ENCODE results near the gene ARL6IP6. TPM values are rescaled to one million over a fixed set of nuclear protein-coding genes. Genes with fewer than 3 reads are reported as not detected.
A peak's percentile ranks its signal among the peaks of the same experiment; 100 is the strongest.

The ARL6IP6 gene
- 7.9 and 20.0 TPM in 2 replicates for polyA plus RNA-seq (2011; rRNA removed)
- polyA minus RNA-seq (2011; rRNA and poly(A)+ RNA removed) = 3.1 and 5.6 TPM in 2 replicates

DNA sequence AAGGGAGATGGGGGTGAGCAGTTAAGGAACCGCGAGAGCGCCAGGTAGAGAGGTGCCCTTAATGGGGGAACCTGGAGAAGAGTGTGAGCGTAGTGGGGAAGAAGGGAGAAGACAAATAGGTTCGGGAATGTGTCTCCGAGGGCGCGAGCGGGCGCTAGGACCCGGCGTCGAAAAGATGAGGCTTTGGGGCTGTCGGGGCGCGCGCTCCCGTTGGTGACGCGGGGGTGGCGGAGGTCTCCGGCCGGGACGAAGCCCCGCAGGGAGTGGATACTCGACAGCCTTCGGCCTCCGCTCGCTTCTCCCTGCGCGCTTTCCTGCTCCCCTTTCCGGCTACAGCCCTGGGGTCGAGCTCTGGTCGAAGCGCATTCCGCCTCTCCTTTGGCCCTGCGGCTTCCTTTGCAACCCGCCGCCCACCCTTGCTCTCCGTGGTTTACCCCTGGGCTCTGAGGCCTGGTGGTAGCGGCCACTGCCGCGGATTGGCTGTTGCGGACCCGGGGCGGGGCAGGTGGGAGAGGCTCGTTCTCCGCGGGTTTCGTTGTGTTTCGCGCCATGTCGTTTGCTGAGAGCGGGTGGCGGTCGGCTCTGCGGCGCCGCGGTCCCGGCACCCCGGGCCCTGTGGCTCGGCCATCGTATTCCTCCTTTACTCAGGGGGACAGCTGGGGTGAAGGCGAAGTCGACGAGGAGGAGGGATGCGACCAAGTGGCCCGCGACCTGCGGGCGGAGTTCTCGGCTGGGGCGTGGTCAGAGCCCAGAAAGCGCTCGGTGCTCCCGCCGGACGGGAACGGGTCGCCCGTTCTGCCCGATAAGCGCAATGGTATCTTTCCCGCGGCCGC lies at the start of gene ARL6IP6:
Gene ARL6IP6, plus strand, starts transcription at position 545 of the 833 bp plus-strand sequence. Its CDS starts 5 bp downstream, at position 550.
- ChIA-PET POLR2A (no interaction called here), CTCF (no interaction called here)
- H3K36me3 ChIP-seq (ENCODE audit: control insufficient read depth, insufficient read depth, low read length) = no peaks in the 10 kb centered on the region
- peak within 1 kb of the TSS; percentile 72 for H3K4me3 ChIP-seq (ENCODE audit: low read depth, low read length)
- TF ChIP-seq, protein P1, sequence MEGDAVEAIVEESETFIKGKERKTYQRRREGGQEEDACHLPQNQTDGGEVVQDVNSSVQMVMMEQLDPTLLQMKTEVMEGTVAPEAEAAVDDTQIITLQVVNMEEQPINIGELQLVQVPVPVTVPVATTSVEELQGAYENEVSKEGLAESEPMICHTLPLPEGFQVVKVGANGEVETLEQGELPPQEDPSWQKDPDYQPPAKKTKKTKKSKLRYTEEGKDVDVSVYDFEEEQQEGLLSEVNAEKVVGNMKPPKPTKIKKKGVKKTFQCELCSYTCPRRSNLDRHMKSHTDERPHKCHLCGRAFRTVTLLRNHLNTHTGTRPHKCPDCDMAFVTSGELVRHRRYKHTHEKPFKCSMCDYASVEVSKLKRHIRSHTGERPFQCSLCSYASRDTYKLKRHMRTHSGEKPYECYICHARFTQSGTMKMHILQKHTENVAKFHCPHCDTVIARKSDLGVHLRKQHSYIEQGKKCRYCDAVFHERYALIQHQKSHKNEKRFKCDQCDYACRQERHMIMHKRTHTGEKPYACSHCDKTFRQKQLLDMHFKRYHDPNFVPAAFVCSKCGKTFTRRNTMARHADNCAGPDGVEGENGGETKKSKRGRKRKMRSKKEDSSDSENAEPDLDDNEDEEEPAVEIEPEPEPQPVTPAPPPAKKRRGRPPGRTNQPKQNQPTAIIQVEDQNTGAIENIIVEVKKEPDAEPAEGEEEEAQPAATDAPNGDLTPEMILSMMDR (IDR thresholded peaks at IDR 0.05; ENCODE audit: insufficient read depth, low read depth, low read length) = no peak
- H3K27me3 ChIP-seq (ENCODE audit: control insufficient read depth, insufficient read depth, low read length) = no peaks in the 10 kb centered on the region
- DNase-seq (ENCODE audit: low read depth) = peak; percentile 39

GRCh38 chr2:152674334-152674733 lies 44.1 kb upstream of the ARL6IP6 start:
- peaks cover 9% of the 10 kb centered on the region for H3K36me3 ChIP-seq (ENCODE audit: control insufficient read depth, insufficient read depth, low read length)
- DNase-seq (ENCODE audit: low read depth) = no peak
- TF ChIP-seq, protein P1 (IDR thresholded peaks at IDR 0.05; ENCODE audit: insufficient read depth, low read depth, low read length) = no peak
- ChIA-PET POLR2A (no interaction called here), CTCF (no interaction called here)
- no peak overlapping the region for H3K4me3 ChIP-seq (ENCODE audit: low read depth, low read length)
- H3K27me3 ChIP-seq (ENCODE audit: control insufficient read depth, insufficient read depth, low read length) = no peaks in the 10 kb centered on the region

GRCh38 chr2:152676461-152676860 lies 42.0 kb upstream of the ARL6IP6 start:
- ChIA-PET POLR2A (interaction anchor here (0.6 kb wide), 1 partner anchor 246 kb away, joined by 3 read pairs; no protein-coding TSS in a partner anchor), CTCF (interaction anchor here (0.6 to 0.8 kb wide), 2 partner anchors 13 to 64 kb away, joined by 3 read pairs; no protein-coding TSS in a partner anchor)
- Histone ChIP-seq H3K4me3 (ENCODE audit: low read depth, low read length) (no peak overlapping the region), H3K36me3 (ENCODE audit: control insufficient read depth, insufficient read depth, low read length) (peaks cover 11% of the 10 kb centered on the region), H3K27me3 (ENCODE audit: control insufficient read depth, insufficient read depth, low read length) (no peaks in the 10 kb centered on the region)
- TF ChIP-seq, protein P1 (IDR thresholded peaks at IDR 0.05; ENCODE audit: insufficient read depth, low read depth, low read length) = no peak
- DNase-seq (ENCODE audit: low read depth) = no peak

- Histone ChIP-seq H3K27me3 (ENCODE audit: control insufficient read depth, insufficient read depth, low read length) (no peaks in the 10 kb centered on the region), H3K4me3 (ENCODE audit: low read depth, low read length) (no peak overlapping the region), H3K36me3 (ENCODE audit: control insufficient read depth, insufficient read depth, low read length) (peaks cover 11% of the 10 kb centered on the region)
- TF ChIP-seq, protein P1 (IDR thresholded peaks at IDR 0.05; ENCODE audit: insufficient read depth, low read depth, low read length) = no peak
- DNase-seq (ENCODE audit: low read depth) = no peak
- ChIA-PET CTCF (no interaction called here), POLR2A (no interaction called here)
Measured at GRCh38 chr2:152678808-152679207, 39.6 kb upstream of the ARL6IP6 start.

DNA sequence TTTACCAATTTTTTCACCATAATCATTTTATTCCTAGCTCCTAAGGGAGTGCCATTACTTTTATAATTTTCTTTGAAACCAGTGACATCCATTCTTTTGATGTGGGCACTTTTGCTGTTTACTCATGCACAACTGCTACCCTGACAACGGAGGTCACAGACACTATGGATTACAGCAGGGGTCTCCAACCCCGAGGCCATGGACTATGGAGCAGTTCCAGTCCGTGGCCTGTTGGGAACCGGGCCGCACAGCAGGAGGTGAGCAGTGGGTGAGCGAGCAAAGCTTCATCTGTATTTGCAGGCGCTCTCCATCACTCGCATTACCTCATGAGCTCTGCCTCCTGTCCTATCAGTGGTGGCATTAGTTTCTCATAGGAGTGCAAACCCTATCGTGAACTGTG lies 35.8 kb upstream of the ARL6IP6 start:
- DNase-seq (ENCODE audit: low read depth) = no peak
- TF ChIP-seq, protein P1 (IDR thresholded peaks at IDR 0.05; ENCODE audit: insufficient read depth, low read depth, low read length) = no peak
- peaks cover 4% of the 10 kb centered on the region for H3K36me3 ChIP-seq (ENCODE audit: control insufficient read depth, insufficient read depth, low read length)
- H3K4me3 ChIP-seq (ENCODE audit: low read depth, low read length) = no peak overlapping the region
- POLR2A ChIA-PET = no interaction called here
- no peaks in the 10 kb centered on the region for H3K27me3 ChIP-seq (ENCODE audit: control insufficient read depth, insufficient read depth, low read length)
- CTCF ChIA-PET = interaction anchor here (1.1 kb wide), 1 partner anchor 80 kb away, joined by 3 read pairs; no protein-coding TSS in a partner anchor
